Umbilical cord (tissue), 2 donors: ENCODE results near the gene SCLY. TPM values are rescaled to one million over a fixed set of nuclear protein-coding genes. Genes with fewer than 3 reads are reported as not detected.

ENCODE experiments used
- DNase-seq: peaks from one replicate; pipeline ENCODE4 v3.0.0-alpha.2; 2015; ENCODE audit warnings: low spot score
- total RNA-seq: library from RNA; depleted of rRNA; stranded (reverse); fragments of >200 nt; gene quantifications from one replicate; pipeline ENCODE4 v1.2.3, GENCODE V29; 2014; ENCODE audit warnings: low replicate concordance; ENCODE audit not compliant: insufficient read depth

The SCLY gene
- total RNA-seq, 1 donor from 2014 or later, result 14.0 TPM

- no peak for DNase-seq
These were observed 78.6 kb downstream of the SCLY start for GRCh38 chr2:238139196-238140039.

GRCh38 chr2:238140040-238140439 is 79.2 kb downstream of the SCLY start:
- DNase-seq, result no peak

- DNase-seq, result no peak
These were observed 80.1 kb downstream of the SCLY start for GRCh38 chr2:238140721-238141540.

GRCh38 chr2:238141541-238142318 is 80.9 kb downstream of the SCLY start:
- DNase-seq, result no peak

GRCh38 chr2:238142382-238143205 is 81.8 kb downstream of the SCLY start:
- no peak for DNase-seq

GRCh38 chr2:238143239-238143951 is 82.6 kb downstream of the SCLY start:
- no peak for DNase-seq

GRCh38 chr2:238144262-238144661 is 83.5 kb downstream of the SCLY start:
- DNase-seq, result no peak

- DNase-seq, result no peak
These were observed 84.2 kb downstream of the SCLY start for GRCh38 chr2:238145046-238145445.

- DNase-seq, result no peak
These were observed 85.0 kb downstream of the SCLY start for GRCh38 chr2:238145851-238146250.

GRCh38 chr2:238146884-238147544 is 86.2 kb downstream of the SCLY start:
- no peak for DNase-seq

GRCh38 chr2:238148981-238149380 is 88.2 kb downstream of the SCLY start:
- DNase-seq, result no peak

Other genes starting within 250 kb of the SCLY start
- gene RAMP1, start 201.4 kb upstream of the SCLY start, total RNA-seq, result 11.8 TPM
- 115 TPM for gene UBE2F, start 94.0 kb upstream of the SCLY start, total RNA-seq
- 5.5 TPM for gene ESPNL, start 39.3 kb downstream of the SCLY start, total RNA-seq
- gene KLHL30, start 77.7 kb downstream of the SCLY start, total RNA-seq, result 5.1 TPM
- 4.3 TPM for gene ERFE, start 98.0 kb downstream of the SCLY start, total RNA-seq
- gene ILKAP, start 142.7 kb downstream of the SCLY start, total RNA-seq, result 14.2 TPM
- gene HES6, start 179.0 kb downstream of the SCLY start, total RNA-seq, result 1.2 TPM
- 11.3 TPM for gene PER2, start 227.6 kb downstream of the SCLY start, total RNA-seq